Bronchial epithelial cell (primary cell): ENCODE data around the gene KCNK4. TPM values are rescaled to one million over a fixed set of nuclear protein-coding genes. Genes with fewer than 3 reads are reported as not detected.
A peak's percentile ranks its signal among the peaks of the same experiment; 100 is the strongest.
"Not testable (repeated sequence)": the region's sequence is repeated elsewhere in the genome, so short reads cannot be mapped to it uniquely, and the experiment has no call there.

ENCODE experiments used
- DNase-seq: peaks from one replicate; pipeline ENCODE4 v3.0.0-alpha.2; 2010; ENCODE audit warnings: low read depth
- FAIRE-seq: peaks from 2 replicates; lab custom pipeline; 2011; peaks lifted over from hg19 to GRCh38; lab: Jason Lieb, UNC
- H3K27me3 ChIP-seq: 2 replicates; pipeline ENCODE4 v1.5.1; 2011; ENCODE audit warnings: low read length; ENCODE audit not compliant: control insufficient read depth, insufficient read depth
- H3K36me3 ChIP-seq: 2 replicates; pipeline ENCODE4 v1.5.1; 2011; ENCODE audit warnings: low read length; ENCODE audit not compliant: control insufficient read depth, insufficient read depth
- H3K4me3 ChIP-seq: 2 replicates; pipeline ENCODE4 v1.5.1; 2011; ENCODE audit warnings: mild to moderate bottlenecking, low read depth, low read length, control low read depth
- CTCF ChIP-seq: IDR thresholded peaks from 2 replicates; pipeline ENCODE4 v1.5.1; 2011; ENCODE audit warnings: mild to moderate bottlenecking, moderate library complexity, low read length, control low read depth, inconsistent platforms; ENCODE audit not compliant: insufficient read depth, severe bottlenecking
- total RNA-seq: library from RNA; depleted of rRNA; stranded (reverse); fragments of >200 nt; gene quantifications from 2 replicates; pipeline ENCODE4 v1.2.1, GENCODE V29; 2014

The KCNK4 gene
- total RNA-seq, 1 donor from 2014 or later = under 0.01 TPM

- Histone ChIP-seq H3K36me3 (peaks cover 11% of the 10 kb centered on the region), H3K4me3 (peak overlapping the region; percentile 99), H3K27me3 (no peaks in the 10 kb centered on the region)
- FAIRE-seq (no peak), DNase-seq (no peak)
- TF ChIP-seq CTCF = no peak
These were observed 45.7 kb upstream of the KCNK4 start for GRCh38 chr11:64245401-64245796.

GRCh38 chr11:64245797-64246620 is 45.1 kb upstream of the KCNK4 start:
- H3K27me3 ChIP-seq = no peaks in the 10 kb centered on the region
- H3K36me3 ChIP-seq = peaks cover 11% of the 10 kb centered on the region
- no peak for FAIRE-seq
- peak; percentile 93 for DNase-seq
- no peak for TF ChIP-seq CTCF
- peak overlapping the region; percentile 99 for H3K4me3 ChIP-seq

DNA sequence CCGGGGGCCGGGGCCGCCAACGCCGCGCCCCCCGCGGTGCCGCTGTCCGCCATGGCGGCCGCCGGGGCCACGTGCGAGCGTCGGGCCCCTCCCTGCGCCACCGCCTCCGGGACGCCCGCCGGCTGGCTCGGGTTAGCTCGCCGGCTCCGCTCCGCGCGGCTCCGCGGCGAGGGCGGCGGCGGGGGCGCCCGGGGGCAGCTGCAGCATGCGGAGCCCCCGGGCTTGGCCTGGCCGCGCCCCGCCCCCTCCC is 44.6 kb upstream of the KCNK4 start:
- H3K27me3 ChIP-seq, FAIRE-seq, DNase-seq: not testable (repeated sequence)
- Histone ChIP-seq H3K36me3 (peaks cover 11% of the 10 kb centered on the region), H3K4me3 (peak overlapping the region; percentile 99)

DNA sequence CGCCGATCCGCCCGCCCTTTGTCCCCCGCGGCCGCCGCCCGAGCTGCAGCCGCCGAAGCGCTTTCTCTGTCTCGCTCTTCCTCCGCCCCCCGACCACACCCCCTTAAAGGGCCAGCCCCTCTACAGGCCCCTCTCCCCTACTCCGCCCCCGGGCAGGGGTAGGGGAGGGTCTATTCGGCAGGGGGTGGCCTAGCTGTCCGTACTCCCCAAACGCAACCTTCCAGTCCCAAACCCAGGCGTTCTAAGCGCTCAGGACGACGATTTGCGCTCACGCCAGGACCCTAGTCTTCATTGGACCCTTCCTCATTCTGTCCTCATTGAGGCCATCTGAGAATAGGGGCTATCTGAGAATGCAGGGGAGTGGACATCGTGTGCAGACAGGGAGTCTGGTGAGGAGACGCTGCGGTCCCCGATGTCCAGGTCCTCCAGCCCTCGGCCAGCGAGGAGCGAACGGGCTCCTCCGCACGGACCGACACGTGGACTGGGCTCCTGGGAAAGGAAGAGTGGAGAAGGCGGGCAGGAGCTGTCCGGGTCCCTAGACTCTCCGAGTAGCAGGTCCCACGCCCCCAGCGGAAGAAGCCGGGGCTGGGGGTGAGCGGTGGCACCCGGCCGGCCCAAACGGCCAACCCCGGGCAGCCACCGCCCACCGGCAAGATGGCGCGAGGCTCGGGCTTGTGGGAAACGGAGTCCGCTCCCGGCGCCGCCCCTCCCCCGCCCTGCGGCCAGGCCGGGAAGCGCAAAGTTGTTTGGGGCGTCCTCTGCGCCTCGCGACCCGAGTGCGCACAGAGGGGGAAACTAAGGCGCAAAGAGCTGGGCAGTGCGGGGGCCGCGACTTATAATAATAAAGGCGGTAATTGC is 44.0 kb upstream of the KCNK4 start, which contains the start of gene PPP1R14B:
Gene PPP1R14B, minus strand, starts transcription at position 73 of the 858 bp plus-strand sequence. CDS start 270 bp downstream, outside the sequence.
- DNase-seq = peak; percentile 69
- peak; percentile 21 for TF ChIP-seq CTCF
- FAIRE-seq = no peak
- Histone ChIP-seq H3K36me3 (peaks cover 11% of the 10 kb centered on the region), H3K27me3 (no peaks in the 10 kb centered on the region), H3K4me3 (peak within 1 kb of the TSS; percentile 99)

DNA sequence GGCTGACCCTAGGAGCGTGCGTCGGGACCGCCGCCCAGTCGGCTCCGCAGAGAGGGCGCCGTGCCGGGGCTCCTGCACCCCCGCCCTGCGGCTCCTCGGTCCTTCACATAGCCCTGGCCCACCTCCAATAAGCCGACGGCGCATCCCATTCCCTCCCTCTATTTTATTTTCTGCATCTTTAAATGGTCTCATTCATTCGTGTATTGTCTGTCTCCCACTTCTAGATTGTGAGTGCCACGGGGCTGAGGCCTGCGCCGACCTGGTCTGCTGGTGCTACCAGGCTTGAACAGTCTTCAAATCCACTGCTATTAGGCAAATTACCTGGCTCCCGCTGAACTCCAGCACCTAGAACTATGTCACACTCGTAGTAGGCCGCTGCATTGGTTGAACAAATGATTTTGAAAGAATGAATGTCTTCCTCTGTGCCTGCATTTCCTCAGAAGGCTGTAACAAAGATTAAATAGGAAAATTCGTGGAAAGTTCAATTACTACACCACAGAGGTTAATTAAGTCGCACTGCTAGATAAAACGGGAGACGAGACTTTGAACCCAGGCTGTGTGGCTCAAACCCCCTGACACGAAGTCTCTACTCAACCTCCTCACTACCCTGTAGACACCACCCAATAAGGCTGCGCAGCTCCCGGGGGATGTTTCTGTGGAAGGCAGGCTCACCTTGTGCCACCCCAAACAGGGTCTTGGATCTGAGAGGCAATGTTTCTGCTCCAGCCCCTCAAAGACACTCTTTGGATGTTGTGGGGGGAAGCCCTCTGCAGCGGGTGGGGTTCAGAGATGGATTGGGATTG is 43.2 kb upstream of the KCNK4 start:
- FAIRE-seq = no peak

More for the DNA sequence above, 43.2 kb upstream of the KCNK4 start:
- H3K27me3 ChIP-seq = no peaks in the 10 kb centered on the region
- no peak for TF ChIP-seq CTCF
- H3K4me3 ChIP-seq = peak overlapping the region; percentile 50
- H3K36me3 ChIP-seq = peaks cover 11% of the 10 kb centered on the region
- DNase-seq = no peak
